IPS-15b (cell line): ENCODE results near the gene SLC37A1.

Experiments
- H3K27me3 ChIP-seq: one replicate; pipeline ENCODE4 v1.6.1; 2013; ENCODE audit warnings: low read length; ENCODE audit not compliant: control insufficient read depth, insufficient read depth
- H3K36me3 ChIP-seq: one replicate; pipeline ENCODE4 v1.6.1; 2013; ENCODE audit warnings: low read length; ENCODE audit not compliant: control insufficient read depth, insufficient read depth
- H3K4me1 ChIP-seq: one replicate; pipeline ENCODE4 v1.6.1; 2013; ENCODE audit warnings: mild to moderate bottlenecking, low read length; ENCODE audit not compliant: control insufficient read depth, insufficient read depth
- H3K4me3 ChIP-seq: one replicate; pipeline ENCODE4 v1.5.1; 2013; ENCODE audit warnings: low read depth, low read length
- H3K9ac ChIP-seq: one replicate; pipeline ENCODE4 v1.6.1; 2013; ENCODE audit warnings: low read depth, mild to moderate bottlenecking, low read length
- H3K9me3 ChIP-seq: one replicate; pipeline ENCODE4 v1.6.1; 2013; ENCODE audit warnings: mild to moderate bottlenecking, low read length; ENCODE audit not compliant: control insufficient read depth, insufficient read depth

The SLC37A1 gene

DNA sequence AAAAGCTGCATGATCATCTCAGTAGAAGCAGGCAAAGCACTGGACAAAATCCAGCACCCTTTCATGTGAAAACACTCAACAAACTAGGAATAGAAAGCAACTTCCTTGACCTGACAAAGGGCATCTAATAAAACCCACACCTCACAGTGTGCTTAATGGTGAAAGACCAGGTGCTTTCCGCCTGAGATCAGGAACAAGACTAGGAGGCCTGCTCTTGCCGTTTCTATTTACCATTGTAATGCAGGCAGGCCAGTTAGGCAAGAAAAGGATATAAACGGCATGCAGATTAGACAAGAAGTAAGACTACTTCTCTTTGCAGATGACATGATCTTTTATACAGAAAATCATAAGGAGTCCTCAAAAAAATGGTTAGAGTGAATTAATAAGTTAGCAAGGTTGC, 37.2 kb downstream of the SLC37A1 start:
- H3K36me3 ChIP-seq, result peaks cover 24% of the 10 kb centered on the region
- no peaks in the 10 kb centered on the region for H3K27me3 ChIP-seq
- peaks cover 4% of the 10 kb centered on the region for H3K4me1 ChIP-seq
- no peak overlapping the region for H3K9ac ChIP-seq
- no peak overlapping the region for H3K4me3 ChIP-seq
- no peaks in the 10 kb centered on the region for H3K9me3 ChIP-seq

DNA sequence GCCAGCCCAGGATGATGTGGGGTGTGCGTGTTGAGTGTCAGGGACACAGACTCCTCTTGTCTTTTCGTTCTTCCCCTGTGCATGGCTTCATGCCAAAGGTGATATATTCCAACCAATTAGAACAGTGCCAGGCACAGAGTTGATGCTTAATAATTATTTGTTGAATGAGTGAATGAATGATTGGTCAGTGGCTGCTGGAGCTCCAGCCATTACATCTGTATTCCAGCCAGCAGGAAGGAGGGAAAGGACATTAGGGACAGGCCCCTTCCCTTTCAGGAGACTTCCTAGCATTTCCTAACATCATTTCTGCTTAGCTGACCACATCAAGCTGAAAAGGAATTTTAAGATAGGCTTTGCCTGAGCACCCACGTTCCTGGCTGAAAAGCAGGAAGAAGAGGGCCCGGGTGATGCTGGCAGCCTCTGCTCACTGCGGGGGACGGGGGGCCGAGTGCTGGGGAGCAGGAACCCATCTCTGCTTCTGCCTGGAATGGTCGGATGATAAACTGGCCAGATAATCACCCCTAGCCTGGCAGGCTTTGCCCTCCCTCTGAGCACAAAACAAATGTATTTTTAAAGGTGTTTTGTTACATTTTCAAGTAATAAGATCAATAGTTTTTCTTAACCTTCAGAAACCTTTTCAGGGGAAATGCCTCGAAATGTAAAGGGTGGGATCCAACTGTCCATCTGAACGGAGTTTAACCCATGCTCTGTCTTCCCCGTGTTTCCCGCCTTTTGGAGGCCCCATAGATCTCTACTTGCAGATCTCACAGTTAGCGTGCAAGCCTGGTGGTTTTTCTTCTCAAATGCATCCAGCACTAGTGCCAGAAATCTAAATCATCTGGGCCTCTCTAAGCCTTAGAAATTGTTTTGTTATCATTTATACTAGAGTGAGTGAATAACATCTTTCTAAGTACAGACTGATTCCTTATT, 39.0 kb downstream of the SLC37A1 start:
- H3K9ac ChIP-seq, result no peak overlapping the region
- peaks cover 4% of the 10 kb centered on the region for H3K4me1 ChIP-seq
- H3K4me3 ChIP-seq, result no peak overlapping the region
- H3K36me3 ChIP-seq, result peaks cover 12% of the 10 kb centered on the region
- H3K9me3 ChIP-seq, result no peaks in the 10 kb centered on the region
- H3K27me3 ChIP-seq, result no peaks in the 10 kb centered on the region

DNA sequence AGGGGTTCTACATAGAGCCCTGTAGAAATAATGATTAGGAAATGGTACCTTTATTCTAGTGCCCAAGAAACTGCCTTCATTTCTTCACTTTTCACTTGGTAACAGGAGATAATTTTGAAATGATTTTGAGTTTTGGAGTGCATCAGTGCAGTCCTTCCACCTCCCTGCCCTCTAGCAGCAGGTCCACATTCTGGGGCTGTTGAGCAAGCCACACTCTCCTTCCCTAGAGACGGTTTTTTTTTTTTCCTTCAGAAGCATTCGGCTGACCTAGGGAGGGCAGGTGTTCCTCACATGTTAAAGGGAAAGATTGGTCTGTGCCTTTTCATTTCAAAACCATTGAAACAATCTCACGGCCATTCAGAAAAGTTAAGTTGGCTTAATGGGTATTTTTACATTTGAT, 39.8 kb downstream of the SLC37A1 start:
- Histone ChIP-seq H3K9ac (no peak overlapping the region), H3K4me1 (peaks cover 4% of the 10 kb centered on the region), H3K9me3 (no peaks in the 10 kb centered on the region), H3K4me3 (no peak overlapping the region), H3K27me3 (no peaks in the 10 kb centered on the region), H3K36me3 (peaks cover 5% of the 10 kb centered on the region)

GRCh38 chr21:42554251-42554961, 40.8 kb downstream of the SLC37A1 start:
- no peak overlapping the region for H3K4me3 ChIP-seq
- H3K27me3 ChIP-seq, result no peaks in the 10 kb centered on the region
- no peak overlapping the region for H3K9ac ChIP-seq
- H3K36me3 ChIP-seq, result no peaks in the 10 kb centered on the region
- H3K9me3 ChIP-seq, result no peaks in the 10 kb centered on the region
- peaks cover 4% of the 10 kb centered on the region for H3K4me1 ChIP-seq

- Histone ChIP-seq H3K9me3 (no peaks in the 10 kb centered on the region), H3K4me1 (no peaks in the 10 kb centered on the region), H3K9ac (no peak overlapping the region), H3K4me3 (no peak overlapping the region), H3K27me3 (no peaks in the 10 kb centered on the region), H3K36me3 (no peaks in the 10 kb centered on the region)
Observed at GRCh38 chr21:42555756-42556438, 42.2 kb downstream of the SLC37A1 start.

- no peaks in the 10 kb centered on the region for H3K4me1 ChIP-seq
- H3K9me3 ChIP-seq, result no peaks in the 10 kb centered on the region
- H3K9ac ChIP-seq, result no peak overlapping the region
- H3K36me3 ChIP-seq, result no peaks in the 10 kb centered on the region
- no peaks in the 10 kb centered on the region for H3K27me3 ChIP-seq
- H3K4me3 ChIP-seq, result no peak overlapping the region
Observed at GRCh38 chr21:42556476-42556875, 42.8 kb downstream of the SLC37A1 start.

- H3K36me3 ChIP-seq, result peaks cover 1% of the 10 kb centered on the region
- H3K4me3 ChIP-seq, result no peak overlapping the region
- no peaks in the 10 kb centered on the region for H3K9me3 ChIP-seq
- no peaks in the 10 kb centered on the region for H3K4me1 ChIP-seq
- H3K9ac ChIP-seq, result no peak overlapping the region
- no peaks in the 10 kb centered on the region for H3K27me3 ChIP-seq
Observed at GRCh38 chr21:42556960-42557359, 43.3 kb downstream of the SLC37A1 start.

DNA sequence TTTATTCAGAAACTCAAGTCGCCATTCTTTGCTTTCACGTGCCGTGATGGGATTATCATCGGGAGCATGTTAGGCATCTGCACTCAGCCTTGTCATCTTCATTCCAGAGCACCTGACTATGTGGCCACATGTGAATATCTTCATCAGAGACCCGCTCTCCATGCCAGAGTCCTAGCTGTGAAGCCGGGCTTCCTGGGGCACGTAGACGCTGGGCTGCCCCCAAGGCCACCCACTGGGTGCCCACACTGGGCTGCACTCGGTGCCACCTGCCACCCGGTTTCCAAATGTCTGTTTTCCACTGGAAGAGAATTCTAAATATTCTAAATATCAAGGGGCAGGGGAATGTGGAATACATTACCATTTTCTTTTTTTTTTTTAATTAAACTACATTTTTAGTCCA, 43.8 kb downstream of the SLC37A1 start:
- Histone ChIP-seq H3K4me1 (no peaks in the 10 kb centered on the region), H3K4me3 (no peak overlapping the region), H3K9ac (no peak overlapping the region), H3K36me3 (peaks cover 6% of the 10 kb centered on the region), H3K9me3 (no peaks in the 10 kb centered on the region), H3K27me3 (no peaks in the 10 kb centered on the region)

DNA sequence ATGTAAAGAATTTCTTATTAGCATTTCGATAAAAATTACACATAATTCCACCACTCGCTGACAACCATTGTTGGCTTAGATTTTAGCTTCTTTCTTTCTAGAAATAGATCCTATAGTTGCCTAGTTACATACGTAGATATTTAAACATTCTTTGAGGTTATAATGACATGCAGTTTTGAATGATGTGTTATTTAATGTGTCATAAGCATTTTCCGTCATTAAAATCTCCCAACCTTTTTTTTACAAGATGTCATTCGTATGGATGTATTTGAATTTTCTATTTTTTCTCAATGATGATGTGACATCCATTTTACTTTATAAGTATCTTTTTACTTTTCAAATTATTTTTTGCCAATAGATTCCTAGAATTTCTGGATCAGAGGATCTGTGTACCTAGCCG, 44.7 kb downstream of the SLC37A1 start:
- H3K4me1 ChIP-seq, result no peaks in the 10 kb centered on the region
- H3K4me3 ChIP-seq, result no peak overlapping the region

DNA sequence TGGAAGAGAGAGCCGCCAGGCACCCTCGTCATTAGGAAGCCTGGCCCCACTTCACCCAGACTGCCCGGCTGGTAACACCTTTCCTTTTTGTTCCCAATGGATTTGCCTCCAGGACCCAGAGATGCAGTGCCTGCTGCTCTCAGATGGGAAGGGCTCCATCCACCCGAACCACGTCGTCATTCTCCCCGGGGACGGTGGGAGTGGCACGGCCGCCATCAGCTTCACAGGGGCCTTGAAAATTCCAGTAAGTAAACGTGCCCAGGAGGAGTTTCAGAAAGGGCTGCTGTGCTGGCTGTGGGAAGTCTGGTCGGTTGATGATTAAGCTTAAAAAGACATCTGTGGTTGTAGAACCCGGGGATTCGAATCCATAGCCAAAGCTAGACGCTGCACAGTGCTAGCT, 45.2 kb downstream of the SLC37A1 start:
- no peaks in the 10 kb centered on the region for H3K4me1 ChIP-seq
- no peaks in the 10 kb centered on the region for H3K27me3 ChIP-seq
- no peak overlapping the region for H3K9ac ChIP-seq
- no peak overlapping the region for H3K4me3 ChIP-seq
- peaks cover 7% of the 10 kb centered on the region for H3K36me3 ChIP-seq
- H3K9me3 ChIP-seq, result no peaks in the 10 kb centered on the region

More for the DNA sequence above, 44.7 kb downstream of the SLC37A1 start:
- Histone ChIP-seq H3K9me3 (no peaks in the 10 kb centered on the region), H3K9ac (no peak overlapping the region), H3K27me3 (no peaks in the 10 kb centered on the region), H3K36me3 (peaks cover 6% of the 10 kb centered on the region)

DNA sequence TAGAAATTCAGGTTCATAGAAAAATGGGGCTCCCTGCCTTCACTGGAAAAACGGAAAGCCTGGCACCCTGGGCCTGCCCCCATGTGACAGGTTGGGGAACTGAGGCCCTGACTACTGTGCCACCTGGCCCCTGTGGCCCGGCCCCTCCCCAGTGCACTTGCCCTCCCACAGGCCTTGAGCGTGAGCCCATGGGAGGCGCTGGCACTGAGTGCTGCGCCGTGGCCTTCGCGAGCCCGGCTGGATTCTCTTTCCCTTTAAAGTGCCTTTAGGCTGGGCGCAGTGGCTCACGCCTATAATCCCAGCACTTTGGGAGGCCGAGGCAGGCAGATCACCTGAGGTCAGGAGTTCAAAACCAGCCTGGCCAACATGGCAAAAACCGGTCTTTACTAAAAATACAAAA, 45.7 kb downstream of the SLC37A1 start:
- Histone ChIP-seq H3K36me3 (peaks cover 8% of the 10 kb centered on the region), H3K27me3 (no peaks in the 10 kb centered on the region)

More for the DNA sequence above, 45.7 kb downstream of the SLC37A1 start:
- H3K4me3 ChIP-seq, result no peak overlapping the region
- H3K9ac ChIP-seq, result no peak overlapping the region
- no peaks in the 10 kb centered on the region for H3K4me1 ChIP-seq
- H3K9me3 ChIP-seq, result no peaks in the 10 kb centered on the region
